ENCODE measurements around the gene LTBP4.

- TF ChIP-seq CTCF (IDR thresholded peaks at IDR 0.05; ENCODE audit: insufficient read depth, low read length) (no peak), GABPA (IDR thresholded peaks at IDR 0.05; ENCODE audit: low read depth) (no peak), POLR2AphosphoS5 (IDR thresholded peaks at IDR 0.05; ENCODE audit: low read depth) (no peak)
- TF ChIP-seq, protein P1, sequence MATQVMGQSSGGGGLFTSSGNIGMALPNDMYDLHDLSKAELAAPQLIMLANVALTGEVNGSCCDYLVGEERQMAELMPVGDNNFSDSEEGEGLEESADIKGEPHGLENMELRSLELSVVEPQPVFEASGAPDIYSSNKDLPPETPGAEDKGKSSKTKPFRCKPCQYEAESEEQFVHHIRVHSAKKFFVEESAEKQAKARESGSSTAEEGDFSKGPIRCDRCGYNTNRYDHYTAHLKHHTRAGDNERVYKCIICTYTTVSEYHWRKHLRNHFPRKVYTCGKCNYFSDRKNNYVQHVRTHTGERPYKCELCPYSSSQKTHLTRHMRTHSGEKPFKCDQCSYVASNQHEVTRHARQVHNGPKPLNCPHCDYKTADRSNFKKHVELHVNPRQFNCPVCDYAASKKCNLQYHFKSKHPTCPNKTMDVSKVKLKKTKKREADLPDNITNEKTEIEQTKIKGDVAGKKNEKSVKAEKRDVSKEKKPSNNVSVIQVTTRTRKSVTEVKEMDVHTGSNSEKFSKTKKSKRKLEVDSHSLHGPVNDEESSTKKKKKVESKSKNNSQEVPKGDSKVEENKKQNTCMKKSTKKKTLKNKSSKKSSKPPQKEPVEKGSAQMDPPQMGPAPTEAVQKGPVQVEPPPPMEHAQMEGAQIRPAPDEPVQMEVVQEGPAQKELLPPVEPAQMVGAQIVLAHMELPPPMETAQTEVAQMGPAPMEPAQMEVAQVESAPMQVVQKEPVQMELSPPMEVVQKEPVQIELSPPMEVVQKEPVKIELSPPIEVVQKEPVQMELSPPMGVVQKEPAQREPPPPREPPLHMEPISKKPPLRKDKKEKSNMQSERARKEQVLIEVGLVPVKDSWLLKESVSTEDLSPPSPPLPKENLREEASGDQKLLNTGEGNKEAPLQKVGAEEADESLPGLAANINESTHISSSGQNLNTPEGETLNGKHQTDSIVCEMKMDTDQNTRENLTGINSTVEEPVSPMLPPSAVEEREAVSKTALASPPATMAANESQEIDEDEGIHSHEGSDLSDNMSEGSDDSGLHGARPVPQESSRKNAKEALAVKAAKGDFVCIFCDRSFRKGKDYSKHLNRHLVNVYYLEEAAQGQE (IDR thresholded peaks at IDR 0.05; ENCODE audit: insufficient replicate concordance, low read depth), result no peak
These were observed 49.7 kb downstream of the LTBP4 start for GRCh38 chr19:40650749-40651305.

Measured in HL-60 (cell line).